IPS-18a (cell line): ENCODE data around the gene IGFBP2.
A peak's percentile ranks its signal among the peaks of the same experiment; 100 is the strongest.
"Not testable (repeated sequence)": the region's sequence is repeated elsewhere in the genome, so short reads cannot be mapped to it uniquely, and the experiment has no call there.

ENCODE experiments used
- H3K27ac ChIP-seq: one replicate; pipeline ENCODE4 v1.5.1; 2013; ENCODE audit warnings: low read length
- H3K27me3 ChIP-seq: one replicate; pipeline ENCODE4 v1.6.1; 2013; ENCODE audit warnings: mild to moderate bottlenecking, low read length; ENCODE audit not compliant: control insufficient read depth, insufficient read depth
- H3K36me3 ChIP-seq: one replicate; pipeline ENCODE4 v1.6.1; 2013; ENCODE audit warnings: low read depth, low read length; ENCODE audit not compliant: control insufficient read depth
- H3K4me1 ChIP-seq: one replicate; pipeline ENCODE4 v1.6.1; 2013; ENCODE audit warnings: low read depth, low read length; ENCODE audit not compliant: control insufficient read depth
- H3K4me3 ChIP-seq: one replicate; pipeline ENCODE4 v1.5.1; 2013; ENCODE audit warnings: low read length
- H3K9ac ChIP-seq: one replicate; pipeline ENCODE4 v1.6.1; 2013; ENCODE audit warnings: mild to moderate bottlenecking, low read length, moderate library complexity
- H3K9me3 ChIP-seq: one replicate; pipeline ENCODE4 v1.6.1; 2013; ENCODE audit warnings: low read depth, low read length; ENCODE audit not compliant: control insufficient read depth

Gene IGFBP2

GRCh38 chr2:216597825-216598224, 35.4 kb upstream of the IGFBP2 start:
- H3K36me3 ChIP-seq, H3K4me1 ChIP-seq, H3K27me3 ChIP-seq, H3K4me3 ChIP-seq, H3K9me3 ChIP-seq, H3K9ac ChIP-seq, H3K27ac ChIP-seq: not testable (repeated sequence)

GRCh38 chr2:216601632-216602409, 31.4 kb upstream of the IGFBP2 start:
- no peak overlapping the region for H3K9ac ChIP-seq
- H3K27me3 ChIP-seq: peaks cover under 1% of the 10 kb centered on the region
- no peaks in the 10 kb centered on the region for H3K9me3 ChIP-seq
- no peak overlapping the region for H3K4me3 ChIP-seq
- H3K36me3 ChIP-seq: no peaks in the 10 kb centered on the region
- no peak overlapping the region for H3K27ac ChIP-seq
- peaks cover 13% of the 10 kb centered on the region for H3K4me1 ChIP-seq

- no peak overlapping the region for H3K27ac ChIP-seq
- no peaks in the 10 kb centered on the region for H3K36me3 ChIP-seq
- no peak overlapping the region for H3K4me3 ChIP-seq
Measured at GRCh38 chr2:216603010-216603883, 30.0 kb upstream of the IGFBP2 start.

GRCh38 chr2:216603884-216604245, 29.4 kb upstream of the IGFBP2 start:
- Histone ChIP-seq H3K4me3 (no peak overlapping the region), H3K9me3 (no peaks in the 10 kb centered on the region), H3K27me3 (peaks cover 12% of the 10 kb centered on the region), H3K4me1 (peaks cover 21% of the 10 kb centered on the region), H3K36me3 (no peaks in the 10 kb centered on the region), H3K9ac (no peak overlapping the region), H3K27ac (no peak overlapping the region)

More at GRCh38 chr2:216603010-216603883, 30.0 kb upstream of the IGFBP2 start:
- H3K9ac ChIP-seq: no peak overlapping the region
- no peaks in the 10 kb centered on the region for H3K9me3 ChIP-seq
- H3K27me3 ChIP-seq: peaks cover 12% of the 10 kb centered on the region
- peaks cover 21% of the 10 kb centered on the region for H3K4me1 ChIP-seq

- Histone ChIP-seq H3K9ac (no peak overlapping the region), H3K36me3 (no peaks in the 10 kb centered on the region), H3K4me1 (peaks cover 21% of the 10 kb centered on the region), H3K9me3 (no peaks in the 10 kb centered on the region), H3K4me3 (no peak overlapping the region), H3K27me3 (peaks cover 12% of the 10 kb centered on the region), H3K27ac (no peak overlapping the region)
Measured at GRCh38 chr2:216604458-216604857, 28.8 kb upstream of the IGFBP2 start.

GRCh38 chr2:216606551-216607276, 26.5 kb upstream of the IGFBP2 start:
- Histone ChIP-seq H3K27ac (no peak overlapping the region), H3K9ac (peak overlapping the region; percentile 52), H3K4me3 (peak overlapping the region; percentile 49), H3K4me1 (peaks cover 21% of the 10 kb centered on the region), H3K9me3 (no peaks in the 10 kb centered on the region), H3K36me3 (no peaks in the 10 kb centered on the region), H3K27me3 (peaks cover 12% of the 10 kb centered on the region)

GRCh38 chr2:216607277-216607560, 26.0 kb upstream of the IGFBP2 start:
- H3K27ac ChIP-seq: no peak overlapping the region
- no peaks in the 10 kb centered on the region for H3K36me3 ChIP-seq
- H3K4me1 ChIP-seq: peaks cover 21% of the 10 kb centered on the region
- H3K9me3 ChIP-seq: no peaks in the 10 kb centered on the region
- peaks cover 12% of the 10 kb centered on the region for H3K27me3 ChIP-seq
- H3K9ac ChIP-seq: peak overlapping the region; percentile 52
- peak overlapping the region; percentile 49 for H3K4me3 ChIP-seq

GRCh38 chr2:216608525-216608924, 24.7 kb upstream of the IGFBP2 start:
- no peak overlapping the region for H3K9ac ChIP-seq
- peaks cover 12% of the 10 kb centered on the region for H3K27me3 ChIP-seq
- no peak overlapping the region for H3K27ac ChIP-seq
- H3K4me1 ChIP-seq: peaks cover 21% of the 10 kb centered on the region
- no peak overlapping the region for H3K4me3 ChIP-seq
- H3K36me3 ChIP-seq: no peaks in the 10 kb centered on the region
- H3K9me3 ChIP-seq: no peaks in the 10 kb centered on the region

GRCh38 chr2:216615298-216616082, 17.7 kb upstream of the IGFBP2 start:
- H3K36me3 ChIP-seq: no peaks in the 10 kb centered on the region
- H3K9me3 ChIP-seq: no peaks in the 10 kb centered on the region
- no peak overlapping the region for H3K27ac ChIP-seq
- no peak overlapping the region for H3K9ac ChIP-seq
- no peak overlapping the region for H3K4me3 ChIP-seq
- no peaks in the 10 kb centered on the region for H3K27me3 ChIP-seq
- H3K4me1 ChIP-seq: peaks cover 14% of the 10 kb centered on the region

- Histone ChIP-seq H3K9me3 (no peaks in the 10 kb centered on the region), H3K4me3 (no peak overlapping the region), H3K9ac (no peak overlapping the region), H3K36me3 (no peaks in the 10 kb centered on the region), H3K27me3 (no peaks in the 10 kb centered on the region), H3K4me1 (peaks cover 14% of the 10 kb centered on the region), H3K27ac (no peak overlapping the region)
Measured at GRCh38 chr2:216616083-216616678, 17.0 kb upstream of the IGFBP2 start.
